GM12878 (cell line): Measurements from ENCODE around the gene FBN2. TPM values are rescaled to one million over a fixed set of nuclear protein-coding genes. Genes with fewer than 3 reads are reported as not detected.

Source experiments
- ATAC-seq: fragments of 200-7000 bp; cut with Tn5 transposase; 3 replicates; pipeline ENCODE4 v1.9.1; 2020; ENCODE audit warnings: mild to moderate bottlenecking, moderate library complexity
- BruUV-seq: library from RNA; stranded (reverse); fragments of 400-500 nt; replicated peaks from 2 replicates; lab custom pipeline; 2021; lab: Mats Ljungman, UMichigan
- CTCF ChIA-PET: fragments of 300-600 bp; sonication (Branson Sonifier 250); formaldehyde crosslinking; extraction: SDS; loops from one replicate; lab custom pipeline; 2021; ENCODE audit warnings: inconsistent platforms; lab: Yijun Ruan, JAX
- POLR2A ChIA-PET: fragments of 350-600 bp; formaldehyde crosslinking; extraction: SDS; loops from one replicate; lab custom pipeline; 2021; ENCODE audit warnings: inconsistent platforms; lab: Charles Lee
- RAD21 ChIA-PET: fragments of 300-600 bp; sonication (Branson Sonifier 250); formaldehyde crosslinking; loops from one replicate; lab custom pipeline; 2023; ENCODE audit warnings: antibody characterized with exemption; ENCODE audit not compliant: unreplicated experiment; lab: Charles Lee
- SMC1A ChIA-PET: fragments of 300-600 bp; sonication (Branson Sonifier 250); formaldehyde crosslinking; loops from one replicate; lab custom pipeline; 2023; ENCODE audit not compliant: unreplicated experiment, uncharacterized antibody; lab: Charles Lee
- DNase-seq: peaks from one replicate; pipeline ENCODE4 v3.0.0-alpha.2; 2011; ENCODE audit warnings: low read depth, low spot score
- FAIRE-seq: peaks from 3 replicates; lab custom pipeline; 2011; peaks lifted over from hg19 to GRCh38; lab: Jason Lieb, UNC
- H2AFZ ChIP-seq: 2 replicates; pipeline ENCODE4 v1.6.0; 2011; ENCODE audit warnings: low read depth, low read length, control low read depth; ENCODE audit not compliant: control insufficient read depth
- H3K27ac ChIP-seq: 2 replicates; pipeline ENCODE4 v1.5.1; 2011; ENCODE audit warnings: control low read depth; ENCODE audit not compliant: control insufficient read depth, insufficient read depth
- H3K27me3 ChIP-seq, 2 experiments: replicated peaks in 1 of 2; 2 replicates each; pipeline versions ENCODE4 v1.6.0 to v1.6.1; 2011; ENCODE audit warnings: low read length in 1 of 2; ENCODE audit not compliant: control insufficient read depth in 2 of 2, insufficient read depth in 2 of 2
- H3K36me3 ChIP-seq, 2 experiments: 2 replicates each; pipeline ENCODE4 v1.5.1; 2011; ENCODE audit warnings: low read length in 1 of 2; ENCODE audit not compliant: control insufficient read depth in 2 of 2, insufficient read depth in 2 of 2
- H3K4me1 ChIP-seq: 2 replicates; pipeline ENCODE4 v1.6.1; 2011; ENCODE audit warnings: mild to moderate bottlenecking, low read length, moderate library complexity, mixed read lengths; ENCODE audit not compliant: control insufficient read depth, insufficient read depth
- H3K4me2 ChIP-seq: 2 replicates; pipeline ENCODE4 v1.6.0; 2011; ENCODE audit warnings: control low read depth; ENCODE audit not compliant: control insufficient read depth, insufficient read depth
- H3K4me3 ChIP-seq: fragments of 200-600 bp; sonication (generic); 2 replicates; pipeline ENCODE4 v1.5.1; 2016
- H3K79me2 ChIP-seq: 2 replicates; pipeline ENCODE4 v1.6.0; 2011; ENCODE audit warnings: low read length; ENCODE audit not compliant: control insufficient read depth, insufficient read depth
- H3K9ac ChIP-seq: 2 replicates; pipeline ENCODE4 v1.8.0; 2011; ENCODE audit warnings: low read length, control low read depth, mixed read lengths; ENCODE audit not compliant: control insufficient read depth, insufficient read depth
- H3K9me3 ChIP-seq: replicated peaks from 3 replicates; pipeline ENCODE4 v1.5.1; 2011; ENCODE audit warnings: mild to moderate bottlenecking, low read length; ENCODE audit not compliant: control insufficient read depth, insufficient read depth
- H4K20me1 ChIP-seq: 2 replicates; pipeline ENCODE4 v1.6.0; 2011; ENCODE audit not compliant: control insufficient read depth, insufficient read depth
- PAX8 ChIP-seq: fragments of 450-650 bp; IDR thresholded peaks from 2 replicates; pipeline ENCODE4 v1.6.1; 2017; ENCODE audit warnings: mild to moderate bottlenecking, moderate library complexity
- SREBF1 ChIP-seq: IDR thresholded peaks from 2 replicates; pipeline ENCODE4 v1.6.1; 2012; ENCODE audit warnings: mild to moderate bottlenecking, low read length
- TCF7 ChIP-seq: IDR thresholded peaks from 2 replicates; pipeline ENCODE4 v1.6.1; 2014; ENCODE audit warnings: antibody characterized with exemption, borderline replicate concordance
- ZNF207 ChIP-seq: fragments of 450-650 bp; IDR thresholded peaks from 2 replicates; pipeline ENCODE4 v1.6.1; 2014; ENCODE audit warnings: antibody characterized with exemption, mild to moderate bottlenecking, borderline replicate concordance
- WGBS: methylation state at CpG from one replicate; pipeline ENCODE4 v1.1.6; 2016; ENCODE audit warnings: low lambda C conversion rate; ENCODE audit not compliant: insufficient replicate concordance, insufficient coverage; ENCODE audit errors: missing lambda C conversion rate; 5-methylcytosine and 5-hydroxymethylcytosine counted together
- in situ Hi-C: fragments of 300-500 bp; cut with MboI; formaldehyde crosslinking; loops from 9 replicates; pipeline ENCODE4 v1.14.3; 2018; ENCODE audit warnings: mixed read lengths
- intact Hi-C: fragments of 100-400 bp; cut with micrococcal nuclease; formaldehyde crosslinking; loops from one replicate; pipeline ENCODE4 v1.14.2; 2022; ENCODE audit not compliant: unreplicated experiment
- polyA plus RNA-seq, 11 experiments: library from polyadenylated mRNA; depleted of rRNA in 4 of 11; unstranded in 6 of 11; stranded (reverse) in 5 of 11; fragments of >200 nt; fragmentation: Nextera tagmentation in 4 of 11; fragmentation: Illumina TruSeq in 1 of 11; extraction: Ambion mirVana in 4 of 11; extraction: Trizol in 1 of 11; gene quantifications; 1 replicate in 1 of 11; 2 replicates in 10 of 11; pipeline versions ENCODE4 v1.2.1 to v1.2.3, GENCODE V29; 2011 to 2016; ENCODE audit warnings: inconsistent platforms in 2 of 11, missing spikeins in 2 of 11, low read depth in 1 of 11
- total RNA-seq, 4 experiments: library from RNA; depleted of rRNA in 3 of 4; stranded (reverse); fragments of >200 nt in 3 of 4; fragmentation: Illumina TruSeq in 1 of 4; extraction: Trizol in 1 of 4; gene quantifications; 2 replicates each; pipeline versions ENCODE4 v1.2.1 to v1.2.3, GENCODE V29; 2013 to 2021
- TF ChIP-seq, protein P1 (sequence below): fragments of 450-650 bp; IDR thresholded peaks from 2 replicates; pipeline ENCODE4 v1.6.1; 2017; ENCODE audit warnings: mild to moderate bottlenecking, moderate library complexity

The FBN2 gene
- total and polyA plus RNA-seq, 10 of the 15 experiments (the other 5 are each of a cell fraction or from before 2014, with no cell fraction given): 0.01 to 0.98 (median 0.10) TPM; not detected in 3

DNA sequence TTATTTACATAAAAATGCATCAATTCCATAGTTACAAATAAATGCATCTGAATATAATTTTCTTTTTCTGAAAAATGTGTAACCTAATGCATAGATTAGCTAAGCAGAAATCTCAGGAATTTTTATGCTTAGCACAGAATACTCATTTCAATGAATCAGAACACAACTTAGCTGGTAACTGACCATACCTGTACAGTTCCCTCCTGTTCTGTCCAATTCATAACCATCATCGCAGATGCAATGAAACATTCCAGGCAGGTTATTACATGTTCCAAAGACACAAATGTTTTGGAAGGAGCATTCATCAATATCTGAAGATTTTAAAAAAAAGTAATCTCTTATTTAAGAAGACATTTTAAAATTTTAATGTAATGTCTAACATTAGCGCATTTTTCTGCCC is 219.4 kb downstream of the FBN2 start:
- H3K9ac ChIP-seq: no peak overlapping the region
- H3K4me2 ChIP-seq: no peak overlapping the region
- H3K27me3 ChIP-seq: no peaks in the 10 kb centered on the region
- TF ChIP-seq, protein P1, sequence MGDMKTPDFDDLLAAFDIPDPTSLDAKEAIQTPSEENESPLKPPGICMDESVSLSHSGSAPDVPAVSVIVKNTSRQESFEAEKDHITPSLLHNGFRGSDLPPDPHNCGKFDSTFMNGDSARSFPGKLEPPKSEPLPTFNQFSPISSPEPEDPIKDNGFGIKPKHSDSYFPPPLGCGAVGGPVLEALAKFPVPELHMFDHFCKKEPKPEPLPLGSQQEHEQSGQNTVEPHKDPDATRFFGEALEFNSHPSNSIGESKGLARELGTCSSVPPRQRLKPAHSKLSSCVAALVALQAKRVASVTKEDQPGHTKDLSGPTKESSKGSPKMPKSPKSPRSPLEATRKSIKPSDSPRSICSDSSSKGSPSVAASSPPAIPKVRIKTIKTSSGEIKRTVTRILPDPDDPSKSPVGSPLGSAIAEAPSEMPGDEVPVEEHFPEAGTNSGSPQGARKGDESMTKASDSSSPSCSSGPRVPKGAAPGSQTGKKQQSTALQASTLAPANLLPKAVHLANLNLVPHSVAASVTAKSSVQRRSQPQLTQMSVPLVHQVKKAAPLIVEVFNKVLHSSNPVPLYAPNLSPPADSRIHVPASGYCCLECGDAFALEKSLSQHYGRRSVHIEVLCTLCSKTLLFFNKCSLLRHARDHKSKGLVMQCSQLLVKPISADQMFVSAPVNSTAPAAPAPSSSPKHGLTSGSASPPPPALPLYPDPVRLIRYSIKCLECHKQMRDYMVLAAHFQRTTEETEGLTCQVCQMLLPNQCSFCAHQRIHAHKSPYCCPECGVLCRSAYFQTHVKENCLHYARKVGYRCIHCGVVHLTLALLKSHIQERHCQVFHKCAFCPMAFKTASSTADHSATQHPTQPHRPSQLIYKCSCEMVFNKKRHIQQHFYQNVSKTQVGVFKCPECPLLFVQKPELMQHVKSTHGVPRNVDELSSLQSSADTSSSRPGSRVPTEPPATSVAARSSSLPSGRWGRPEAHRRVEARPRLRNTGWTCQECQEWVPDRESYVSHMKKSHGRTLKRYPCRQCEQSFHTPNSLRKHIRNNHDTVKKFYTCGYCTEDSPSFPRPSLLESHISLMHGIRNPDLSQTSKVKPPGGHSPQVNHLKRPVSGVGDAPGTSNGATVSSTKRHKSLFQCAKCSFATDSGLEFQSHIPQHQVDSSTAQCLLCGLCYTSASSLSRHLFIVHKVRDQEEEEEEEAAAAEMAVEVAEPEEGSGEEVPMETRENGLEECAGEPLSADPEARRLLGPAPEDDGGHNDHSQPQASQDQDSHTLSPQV: no peak
- TF ChIP-seq TCF7: no peak
- TF ChIP-seq PAX8: no peak
- TF ChIP-seq SREBF1: no peak
- no peak for TF ChIP-seq ZNF207
- H3K4me1 ChIP-seq: no peaks in the 10 kb centered on the region
- no peaks in the 10 kb centered on the region for H4K20me1 ChIP-seq
- POLR2A ChIA-PET: no interaction called here
- ATAC-seq: no peak
- in situ Hi-C loops (no loop called here), intact Hi-C loops (no loop called here)
- BruUV-seq: no TSS peak
- SMC1A ChIA-PET: no interaction called here
- no peak for DNase-seq
- CTCF ChIA-PET: no interaction called here
- no peak overlapping the region for H3K4me3 ChIP-seq
- RAD21 ChIA-PET: no interaction called here
- H3K36me3 ChIP-seq: no peaks in the 10 kb centered on the region
- FAIRE-seq: no peak
- WGBS: 43% methylated on average over 2 of the region's 2 CpGs
- no peaks in the 10 kb centered on the region for H3K79me2 ChIP-seq
- no peak overlapping the region for H2AFZ ChIP-seq
- H3K9me3 ChIP-seq: no peaks in the 10 kb centered on the region
- no peak overlapping the region for H3K27ac ChIP-seq
